Astrocyte of the cerebellum (primary cell): ENCODE data around the gene SCFD1.

Source experiments
- DNase-seq: peaks from one replicate; pipeline ENCODE4 v3.0.0-alpha.2; 2011; ENCODE audit warnings: low read depth
- H3K4me3 ChIP-seq: 2 replicates; pipeline ENCODE4 v1.5.1; 2011; ENCODE audit warnings: mild to moderate bottlenecking, low read depth, low read length, moderate library complexity
- CTCF ChIP-seq: IDR thresholded peaks from 2 replicates; pipeline ENCODE4 v1.5.1; 2012; ENCODE audit warnings: low read length, low read depth, moderate library complexity, mild to moderate bottlenecking; ENCODE audit errors: missing control alignments
- in situ Hi-C: cut with HindIII; loops from 2 replicates; pipeline ENCODE4 v1.10.0; 2017; ENCODE audit warnings: low sequenced_read_pairs

Gene SCFD1

GRCh38 chr14:30759172-30760125, 137.3 kb downstream of the SCFD1 start:
- in situ Hi-C loops, result no loop called here
- no peak for TF ChIP-seq CTCF
- H3K4me3 ChIP-seq, result no peak overlapping the region
- no peak for DNase-seq

GRCh38 chr14:30763891-30764290, 141.8 kb downstream of the SCFD1 start:
- TF ChIP-seq CTCF, result no peak
- no peak overlapping the region for H3K4me3 ChIP-seq
- in situ Hi-C loops, result no loop called here
- DNase-seq, result no peak

GRCh38 chr14:30767624-30768023, 145.5 kb downstream of the SCFD1 start:
- in situ Hi-C loops, result no loop called here
- no peak for DNase-seq
- no peak for TF ChIP-seq CTCF
- no peak overlapping the region for H3K4me3 ChIP-seq

GRCh38 chr14:30768791-30769190, 146.7 kb downstream of the SCFD1 start:
- DNase-seq, result no peak
- H3K4me3 ChIP-seq, result no peak overlapping the region
- TF ChIP-seq CTCF, result no peak
- in situ Hi-C loops, result no loop called here

GRCh38 chr14:30770376-30770775, 148.3 kb downstream of the SCFD1 start:
- in situ Hi-C loops, result no loop called here
- H3K4me3 ChIP-seq, result no peak overlapping the region
- no peak for TF ChIP-seq CTCF
- DNase-seq, result no peak

GRCh38 chr14:30771595-30771994, 149.5 kb downstream of the SCFD1 start:
- in situ Hi-C loops, result no loop called here
- no peak overlapping the region for H3K4me3 ChIP-seq
- DNase-seq, result no peak
- no peak for TF ChIP-seq CTCF
